VCaP (cell line): ENCODE data around the gene ISM1.

Experiments used
- H3K27ac ChIP-seq: fragments of 450-650 bp; 2 replicates; pipeline ENCODE4 v1.5.1; 2017
- CTCF ChIP-seq: fragments of 450-650 bp; conservative IDR thresholded peaks from 2 replicates; pipeline ENCODE4 v1.5.1; 2017; ENCODE audit warnings: mild to moderate bottlenecking, moderate library complexity

ISM1 gene

DNA sequence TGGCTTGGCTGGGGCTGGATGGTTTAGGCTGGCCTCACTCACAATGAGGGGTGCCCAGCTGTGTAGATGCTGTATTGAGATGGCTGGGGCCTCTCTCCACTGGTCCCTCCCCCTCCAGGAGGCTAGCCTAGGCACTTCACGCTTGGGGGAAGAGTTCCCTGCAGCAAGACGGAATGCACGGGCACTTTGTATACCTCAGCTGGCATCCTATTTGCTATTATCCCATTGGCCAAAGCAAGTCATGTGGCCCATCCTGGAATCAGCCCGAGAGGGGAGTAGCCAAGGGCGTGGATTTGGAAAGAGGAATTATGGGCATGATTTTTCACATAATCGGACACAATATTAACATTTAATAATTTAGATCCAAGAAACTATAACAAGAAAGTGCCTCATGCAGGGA, 64.3 kb downstream of the ISM1 start:
- no peak overlapping the region for H3K27ac ChIP-seq
- no peak for TF ChIP-seq CTCF

DNA sequence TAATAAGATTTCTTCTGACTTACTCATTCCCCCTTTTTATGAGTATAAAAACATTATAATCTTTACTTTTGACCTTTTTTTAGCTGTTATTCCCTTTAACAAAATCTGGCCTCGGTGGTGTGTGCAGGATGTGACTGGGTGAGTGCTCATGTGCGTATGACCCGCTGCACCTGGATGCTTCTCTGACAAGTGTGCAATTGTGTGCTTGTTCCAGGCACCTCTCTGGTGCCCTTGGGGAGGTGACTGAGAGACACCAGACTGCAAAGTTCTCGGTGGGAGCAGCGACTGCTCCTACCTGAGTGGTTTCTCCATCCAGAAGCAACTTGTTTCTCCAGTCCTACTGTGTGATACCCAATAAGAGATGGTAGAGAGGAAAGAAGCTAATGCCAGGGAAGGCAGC, 65.0 kb downstream of the ISM1 start:
- no peak for TF ChIP-seq CTCF
- H3K27ac ChIP-seq = no peak overlapping the region

DNA sequence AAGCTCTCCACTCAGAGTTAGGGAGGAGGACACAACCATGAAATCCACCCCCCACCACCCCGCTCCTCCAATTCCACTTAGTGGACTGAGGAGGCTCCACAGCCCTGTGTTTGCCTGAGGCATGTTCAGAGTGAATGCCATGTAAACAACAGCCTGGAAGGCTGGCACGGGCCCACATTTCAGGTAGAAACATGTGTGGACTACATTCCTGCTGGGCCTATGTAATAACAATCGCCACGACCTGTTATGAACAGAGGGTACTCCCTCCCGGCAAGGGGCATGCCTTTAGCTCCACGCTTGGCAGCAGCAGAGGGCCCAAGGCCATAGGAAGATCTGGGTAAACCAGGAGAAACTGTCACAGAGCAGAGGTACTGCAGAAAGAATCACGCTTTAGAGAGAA, 65.5 kb downstream of the ISM1 start:
- no peak overlapping the region for H3K27ac ChIP-seq
- no peak for TF ChIP-seq CTCF

GRCh38 chr20:13288357-13288756, 67.3 kb downstream of the ISM1 start:
- no peak overlapping the region for H3K27ac ChIP-seq
- no peak for TF ChIP-seq CTCF

DNA sequence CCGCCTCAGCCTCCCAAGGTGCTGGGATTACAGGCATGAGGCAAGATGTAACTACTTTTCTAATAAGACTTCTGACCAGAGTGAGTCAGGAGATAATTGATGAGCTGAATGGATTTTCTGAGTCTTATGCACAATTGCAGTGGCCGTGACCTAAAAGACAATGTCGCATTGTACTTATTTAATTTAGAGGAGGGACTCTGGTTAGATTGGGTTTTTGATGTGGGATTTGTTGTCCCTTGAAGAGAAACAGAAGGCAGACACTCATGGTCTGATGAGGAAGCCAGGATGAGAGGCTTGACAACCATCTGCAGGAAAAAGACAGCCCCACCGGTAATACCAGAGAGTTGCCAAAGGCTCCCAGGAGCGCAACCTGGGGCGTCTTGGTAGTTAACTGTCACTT, 68.0 kb downstream of the ISM1 start:
- no peak for TF ChIP-seq CTCF
- H3K27ac ChIP-seq = no peak overlapping the region

DNA sequence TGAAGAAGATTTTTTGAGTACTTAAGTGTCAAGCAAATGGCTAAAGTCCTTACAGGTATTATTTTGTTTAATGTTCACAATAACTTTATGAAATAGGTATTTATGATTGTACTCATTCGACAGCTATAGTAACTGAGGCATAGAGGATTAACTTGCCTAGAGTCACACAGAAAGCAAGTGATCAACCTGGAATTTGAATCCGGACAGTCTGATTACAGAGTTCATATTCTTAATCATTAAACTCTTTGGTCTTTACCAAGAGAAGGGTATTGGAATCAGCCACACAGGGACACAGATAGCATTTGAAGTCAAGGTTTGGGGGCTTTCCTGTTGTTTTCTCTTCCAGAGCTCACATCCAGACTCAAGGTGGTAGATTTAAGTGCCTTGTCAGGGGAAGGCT, 69.7 kb downstream of the ISM1 start:
- H3K27ac ChIP-seq = no peak overlapping the region
- no peak for TF ChIP-seq CTCF

DNA sequence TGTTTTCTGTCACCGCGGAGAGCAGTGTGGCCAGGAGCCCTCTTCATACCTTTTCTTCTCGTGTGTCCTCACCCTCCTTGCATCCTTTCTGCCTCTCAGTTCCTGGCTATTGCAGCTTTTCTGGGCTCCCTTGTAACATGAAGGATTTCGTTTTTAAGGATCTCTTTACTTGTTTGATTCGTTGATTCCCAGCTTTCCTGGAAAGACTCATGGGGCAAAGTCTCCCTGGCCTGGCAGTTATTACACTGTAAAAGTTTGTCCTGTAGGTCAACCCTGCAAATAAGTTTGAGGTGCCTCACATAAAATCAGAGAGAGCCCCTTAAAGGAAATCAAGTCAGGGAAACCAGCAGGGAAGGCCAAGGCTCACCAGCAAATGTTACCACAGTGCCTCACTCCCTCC, 70.1 kb downstream of the ISM1 start:
- H3K27ac ChIP-seq = no peak overlapping the region
- no peak for TF ChIP-seq CTCF
